A549 treated with RU486 at 1 μM for 4 hours (cell line): Measurements from ENCODE around the gene TCEA3. TPM values are rescaled to one million over a fixed set of nuclear protein-coding genes. Genes with fewer than 3 reads are reported as not detected.

ENCODE experiments used
- total RNA-seq: library from RNA; stranded (reverse); fragments of 200-300 nt; extraction: Qiagen RNA extraction; gene quantifications from 5 replicates; pipeline ENCODE4 v1.2.3, GENCODE V29; 2022; ENCODE audit warnings: low read depth

Gene TCEA3
- 0.27 to 0.45 TPM (median 0.42 TPM) in 5 replicates for total RNA-seq

GRCh38 chr1:23424293-23425192 is at the start of gene TCEA3:
Gene TCEA3 (minus strand): TSS chr1:23424748. CDS start chr1:23424633, 115 bp downstream.

DNA sequence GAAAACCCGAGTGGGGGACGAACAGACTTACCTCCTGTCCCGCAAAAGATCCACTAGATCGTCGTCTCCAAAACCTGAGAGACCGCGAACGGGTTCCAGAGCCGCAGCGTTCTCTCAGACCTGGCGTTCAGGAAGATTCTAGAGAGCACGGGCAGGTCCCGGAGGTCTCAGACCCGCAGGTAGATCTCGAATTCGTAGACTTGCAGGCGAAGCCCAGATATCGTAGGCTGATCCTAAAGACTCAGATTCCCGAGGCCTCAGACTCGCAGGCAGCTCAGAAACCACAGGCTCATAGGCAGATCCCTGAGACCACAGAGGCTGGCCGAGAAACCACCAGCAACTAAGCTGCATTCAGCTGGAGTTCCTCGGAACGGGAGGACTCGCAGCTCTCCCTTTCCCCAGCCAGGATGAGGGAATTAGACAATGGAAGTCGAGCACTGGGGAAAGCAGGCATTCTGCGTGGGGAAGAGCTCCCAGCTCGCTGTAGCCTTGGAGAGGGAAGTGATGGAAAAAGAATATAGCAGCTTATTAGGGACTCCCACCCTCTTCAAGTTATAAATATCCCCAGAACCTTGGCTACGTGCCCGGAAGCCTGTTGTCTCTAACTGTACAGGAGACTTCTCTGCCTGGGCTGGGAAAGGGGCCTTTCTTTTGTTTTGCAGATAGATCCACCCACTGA is 55.1 kb downstream of the TCEA3 start, which contains the start of gene ZNF436:
Gene ZNF436, minus strand, starts transcription at position 502 of the 679 bp plus-strand sequence. CDS start 1,831 bp downstream, outside the sequence.

GRCh38 chr1:23344111-23344986 is 80.2 kb downstream of the TCEA3 start, which contains the start of gene HNRNPR:
Gene HNRNPR (minus strand): TSS chr1:23344284. CDS start chr1:23341008, 3,276 bp downstream.

Other genes starting within 250 kb of the TCEA3 start
- 10.8 to 12.6 TPM (median 11.8 TPM) in 5 replicates for gene HTR1D, start 207.2 kb downstream of the TCEA3 start, total RNA-seq
- 159 to 217 TPM (median 182 TPM) in 5 replicates for gene HNRNPR, start 80.5 kb downstream of the TCEA3 start, total RNA-seq
- gene ZNF436, start 54.9 kb downstream of the TCEA3 start, total RNA-seq, result 4.2 to 6.1 TPM (median 5.1 TPM) in 5 replicates
- 3.6 to 4.2 TPM (median 4.0 TPM) in 5 replicates for gene ASAP3, start 59.4 kb upstream of the TCEA3 start, total RNA-seq
- 2.8 to 3.4 TPM (median 2.9 TPM) in 5 replicates for gene E2F2, start 106.5 kb upstream of the TCEA3 start, total RNA-seq
- 250 to 414 TPM (median 352 TPM) in 5 replicates for gene ID3, start 134.8 kb upstream of the TCEA3 start, total RNA-seq